ENCODE results near the gene CDC14B.

- TF ChIP-seq, protein P1, sequence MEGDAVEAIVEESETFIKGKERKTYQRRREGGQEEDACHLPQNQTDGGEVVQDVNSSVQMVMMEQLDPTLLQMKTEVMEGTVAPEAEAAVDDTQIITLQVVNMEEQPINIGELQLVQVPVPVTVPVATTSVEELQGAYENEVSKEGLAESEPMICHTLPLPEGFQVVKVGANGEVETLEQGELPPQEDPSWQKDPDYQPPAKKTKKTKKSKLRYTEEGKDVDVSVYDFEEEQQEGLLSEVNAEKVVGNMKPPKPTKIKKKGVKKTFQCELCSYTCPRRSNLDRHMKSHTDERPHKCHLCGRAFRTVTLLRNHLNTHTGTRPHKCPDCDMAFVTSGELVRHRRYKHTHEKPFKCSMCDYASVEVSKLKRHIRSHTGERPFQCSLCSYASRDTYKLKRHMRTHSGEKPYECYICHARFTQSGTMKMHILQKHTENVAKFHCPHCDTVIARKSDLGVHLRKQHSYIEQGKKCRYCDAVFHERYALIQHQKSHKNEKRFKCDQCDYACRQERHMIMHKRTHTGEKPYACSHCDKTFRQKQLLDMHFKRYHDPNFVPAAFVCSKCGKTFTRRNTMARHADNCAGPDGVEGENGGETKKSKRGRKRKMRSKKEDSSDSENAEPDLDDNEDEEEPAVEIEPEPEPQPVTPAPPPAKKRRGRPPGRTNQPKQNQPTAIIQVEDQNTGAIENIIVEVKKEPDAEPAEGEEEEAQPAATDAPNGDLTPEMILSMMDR (IDR thresholded peaks at IDR 0.05), result no peak
- no peak for TF ChIP-seq POLR2A (IDR thresholded peaks at IDR 0.05)
Measured at GRCh38 chr9:96460470-96460869, 159.2 kb downstream of the CDC14B start.
